Hepatocyte (in vitro differentiated cells): ENCODE data around the gene ZNF492. TPM values are rescaled to one million over a fixed set of nuclear protein-coding genes. Genes with fewer than 3 reads are reported as not detected.

Experiments used
- DNase-seq: peaks from one replicate; pipeline ENCODE4 v3.0.0-alpha.2; 2016; ENCODE audit warnings: low spot score
- H2AFZ ChIP-seq: fragments of 200-600 bp; sonication (generic); 2 replicates; pipeline ENCODE4 v1.6.0; 2016; ENCODE audit warnings: antibody characterized with exemption, mild to moderate bottlenecking
- H3K27ac ChIP-seq: fragments of 200-600 bp; sonication (generic); 2 replicates; pipeline ENCODE4 v1.5.1; 2016; ENCODE audit warnings: mild to moderate bottlenecking
- H3K27me3 ChIP-seq: fragments of 200-600 bp; sonication (generic); 2 replicates; pipeline ENCODE4 v1.6.1; 2016
- H3K36me3 ChIP-seq: fragments of 200-600 bp; sonication (generic); replicated peaks from 2 replicates; pipeline ENCODE4 v1.5.1; 2016; ENCODE audit warnings: low read depth; ENCODE audit not compliant: insufficient read depth
- H3K4me1 ChIP-seq: fragments of 200-600 bp; sonication (generic); 2 replicates; pipeline ENCODE4 v1.5.1; 2016; ENCODE audit warnings: mild to moderate bottlenecking, moderate library complexity; ENCODE audit not compliant: insufficient read depth
- H3K4me2 ChIP-seq: fragments of 200-600 bp; sonication (generic); 2 replicates; pipeline ENCODE4 v1.6.0; 2016
- H3K4me3 ChIP-seq: fragments of 200-600 bp; sonication (generic); 2 replicates; pipeline ENCODE4 v1.5.1; 2016; ENCODE audit warnings: mild to moderate bottlenecking
- H3K79me2 ChIP-seq: fragments of 200-600 bp; sonication (generic); 2 replicates; pipeline ENCODE4 v1.6.0; 2017; ENCODE audit warnings: mild to moderate bottlenecking
- H3K9me2 ChIP-seq: fragments of 200-600 bp; sonication (generic); replicated peaks from 2 replicates; pipeline ENCODE4 v1.6.0; 2017; ENCODE audit warnings: mild to moderate bottlenecking; ENCODE audit not compliant: insufficient read depth
- H3K9me3 ChIP-seq: fragments of 200-600 bp; sonication (generic); 2 replicates; pipeline ENCODE4 v1.5.1; 2016; ENCODE audit warnings: low read depth, mild to moderate bottlenecking
- H4K20me1 ChIP-seq: fragments of 200-600 bp; sonication (generic); 2 replicates; pipeline ENCODE4 v1.6.0; 2016; ENCODE audit warnings: mild to moderate bottlenecking; ENCODE audit not compliant: insufficient read depth, poor library complexity, severe bottlenecking
- CTCF ChIP-seq: fragments of 200-600 bp; sonication (generic); IDR thresholded peaks from 2 replicates; pipeline ENCODE4 v1.5.1; 2016; ENCODE audit warnings: antibody characterized with exemption, mild to moderate bottlenecking; ENCODE audit not compliant: poor library complexity
- EZH2 ChIP-seq: fragments of 200-600 bp; sonication (generic); IDR thresholded peaks from 2 replicates; pipeline ENCODE4 v1.6.1; 2016; ENCODE audit warnings: antibody characterized with exemption, mild to moderate bottlenecking, borderline replicate concordance
- EZH2phosphoT487 ChIP-seq: fragments of 200-600 bp; sonication (generic); IDR thresholded peaks from one replicate; pipeline ENCODE4 v1.6.1; 2018; ENCODE audit warnings: antibody characterized with exemption, mild to moderate bottlenecking, low read depth, moderate library complexity; ENCODE audit not compliant: unreplicated experiment, severe bottlenecking
- WGBS: methylation state at CpG from one replicate; pipeline ENCODE4 v1.1.6; 2016; ENCODE audit warnings: low lambda C conversion rate; ENCODE audit errors: missing lambda C conversion rate; 5-methylcytosine and 5-hydroxymethylcytosine counted together
- polyA plus RNA-seq: library from polyadenylated mRNA; unstranded; fragments of >200 nt; fragmentation: Nextera tagmentation; extraction: Ambion mirVana; gene quantifications from 2 replicates; pipeline ENCODE4 v1.2.1, GENCODE V29; 2016
- total RNA-seq: library from RNA; depleted of rRNA; stranded (reverse); fragments of >200 nt; gene quantifications from 2 replicates; pipeline ENCODE4 v1.2.3, GENCODE V29; 2014

ZNF492 gene
- total and polyA plus RNA-seq, 2 experiments from 2014 or later, result not detected

- Histone ChIP-seq H3K4me2 (no peak overlapping the region), H3K36me3 (no peaks in the 10 kb centered on the region), H3K27me3 (no peaks in the 10 kb centered on the region), H3K4me1 (no peaks in the 10 kb centered on the region), H3K9me3 (no peaks in the 10 kb centered on the region), H2AFZ (no peak overlapping the region), H3K79me2 (no peaks in the 10 kb centered on the region), H4K20me1 (no peaks in the 10 kb centered on the region), H3K27ac (no peak overlapping the region), H3K9me2 (no peaks in the 10 kb centered on the region), H3K4me3 (no peak overlapping the region)
- 90% methylated on average over 14 of the region's 16 CpGs for WGBS
- DNase-seq, result no peak
- TF ChIP-seq EZH2 (no peak), CTCF (no peak), EZH2phosphoT487 (no peak)
These were observed 10.3 kb upstream of the ZNF492 start for GRCh38 chr19:22623841-22624221.

GRCh38 chr19:22625266-22626035, 8.7 kb upstream of the ZNF492 start:
- no peaks in the 10 kb centered on the region for H3K4me1 ChIP-seq
- H3K79me2 ChIP-seq, result no peaks in the 10 kb centered on the region
- no peak overlapping the region for H2AFZ ChIP-seq
- no peak overlapping the region for H3K4me2 ChIP-seq
- no peaks in the 10 kb centered on the region for H3K9me3 ChIP-seq
- DNase-seq, result no peak
- no peaks in the 10 kb centered on the region for H4K20me1 ChIP-seq
- H3K9me2 ChIP-seq, result no peaks in the 10 kb centered on the region
- H3K27me3 ChIP-seq, result no peaks in the 10 kb centered on the region
- TF ChIP-seq CTCF (no peak), EZH2phosphoT487 (no peak), EZH2 (no peak)
- WGBS, result 62% methylated on average over 8 of the region's 8 CpGs
- no peaks in the 10 kb centered on the region for H3K36me3 ChIP-seq
- no peak overlapping the region for H3K27ac ChIP-seq
- no peak overlapping the region for H3K4me3 ChIP-seq

GRCh38 chr19:22627526-22627925, 6.6 kb upstream of the ZNF492 start:
- Histone ChIP-seq H3K36me3 (no peaks in the 10 kb centered on the region), H3K4me3 (no peak overlapping the region), H4K20me1 (no peaks in the 10 kb centered on the region), H3K27ac (no peak overlapping the region), H3K27me3 (no peaks in the 10 kb centered on the region), H3K9me2 (no peaks in the 10 kb centered on the region), H3K4me2 (no peak overlapping the region), H3K79me2 (no peaks in the 10 kb centered on the region), H2AFZ (no peak overlapping the region), H3K4me1 (no peaks in the 10 kb centered on the region), H3K9me3 (no peaks in the 10 kb centered on the region)
- TF ChIP-seq EZH2phosphoT487 (no peak), EZH2 (no peak), CTCF (no peak)
- WGBS, result 31% methylated on average over 1 of the region's 1 CpG
- DNase-seq, result no peak
